GM20431 (cell line): Measurements from ENCODE around the gene OR51L1.

ENCODE experiments used
- in situ Hi-C: fragments of 300-500 bp; cut with MseI, MboI; formaldehyde crosslinking; loops from one replicate; pipeline ENCODE4 v1.15.0; 2020; ENCODE audit warnings: low sequenced_read_pairs; ENCODE audit not compliant: unreplicated experiment

The OR51L1 gene

GRCh38 chr11:5043380-5043779 is 48.7 kb downstream of the OR51L1 start:
- in situ Hi-C loops = no loop called here

- in situ Hi-C loops = no loop called here
These were observed 51.6 kb downstream of the OR51L1 start, which contains the start of gene OR52J3 for GRCh38 chr11:5046226-5046625. Gene OR52J3, plus strand, starts transcription at chr11:5046526. Its CDS starts 0 bp downstream, at chr11:5046526.

GRCh38 chr11:5046754-5047330 is 52.2 kb downstream of the OR51L1 start:
- in situ Hi-C loops = no loop called here
